IPS-18c (cell line): ENCODE data around the gene PKP4.

Source experiments
- H3K4me3 ChIP-seq: 2 replicates; pipeline ENCODE4 v1.7.0; 2013; ENCODE audit warnings: low read depth, mild to moderate bottlenecking, low read length, moderate library complexity; ENCODE audit not compliant: insufficient read depth
- H3K9me3 ChIP-seq: one replicate; pipeline ENCODE4 v1.6.1; 2013; ENCODE audit warnings: mild to moderate bottlenecking, low read length, moderate library complexity; ENCODE audit not compliant: control insufficient read depth, insufficient read depth

PKP4 gene

GRCh38 chr2:158668001-158668765 lies 211.4 kb downstream of the PKP4 start:
- no peak overlapping the region for H3K4me3 ChIP-seq

GRCh38 chr2:158670292-158670691 lies 213.5 kb downstream of the PKP4 start:
- no peak overlapping the region for H3K4me3 ChIP-seq

More at GRCh38 chr2:158668001-158668765, 211.4 kb downstream of the PKP4 start:
- no peaks in the 10 kb centered on the region for H3K9me3 ChIP-seq

GRCh38 chr2:158671360-158672245 lies 214.9 kb downstream of the PKP4 start:
- H3K4me3 ChIP-seq: no peak overlapping the region
- H3K9me3 ChIP-seq: no peaks in the 10 kb centered on the region

More at GRCh38 chr2:158670292-158670691, 213.5 kb downstream of the PKP4 start:
- no peaks in the 10 kb centered on the region for H3K9me3 ChIP-seq

- Histone ChIP-seq H3K9me3 (no peaks in the 10 kb centered on the region), H3K4me3 (no peak overlapping the region)
Measured at GRCh38 chr2:158676295-158676694, 219.5 kb downstream of the PKP4 start.

GRCh38 chr2:158676696-158677095 lies 219.9 kb downstream of the PKP4 start:
- Histone ChIP-seq H3K9me3 (no peaks in the 10 kb centered on the region), H3K4me3 (no peak overlapping the region)

- H3K4me3 ChIP-seq: no peak overlapping the region
Measured at GRCh38 chr2:158677542-158677941, 220.8 kb downstream of the PKP4 start.

GRCh38 chr2:158681816-158682215 lies 225.1 kb downstream of the PKP4 start:
- Histone ChIP-seq H3K4me3 (no peak overlapping the region), H3K9me3 (no peaks in the 10 kb centered on the region)

More at GRCh38 chr2:158677542-158677941, 220.8 kb downstream of the PKP4 start:
- H3K9me3 ChIP-seq: no peaks in the 10 kb centered on the region

- no peak overlapping the region for H3K4me3 ChIP-seq
- no peaks in the 10 kb centered on the region for H3K9me3 ChIP-seq
Measured at GRCh38 chr2:158685646-158686045, 228.9 kb downstream of the PKP4 start.

GRCh38 chr2:158686210-158686691 lies 229.5 kb downstream of the PKP4 start:
- Histone ChIP-seq H3K9me3 (no peaks in the 10 kb centered on the region), H3K4me3 (no peak overlapping the region)

GRCh38 chr2:158687315-158687714 lies 230.6 kb downstream of the PKP4 start:
- H3K9me3 ChIP-seq: no peaks in the 10 kb centered on the region
- H3K4me3 ChIP-seq: no peak overlapping the region

- Histone ChIP-seq H3K9me3 (no peaks in the 10 kb centered on the region), H3K4me3 (no peak overlapping the region)
Measured at GRCh38 chr2:158688721-158689120, 232.0 kb downstream of the PKP4 start.

- no peak overlapping the region for H3K4me3 ChIP-seq
- H3K9me3 ChIP-seq: no peaks in the 10 kb centered on the region
Measured at GRCh38 chr2:158689391-158689790, 232.6 kb downstream of the PKP4 start.

GRCh38 chr2:158690823-158691222 lies 234.1 kb downstream of the PKP4 start:
- no peak overlapping the region for H3K4me3 ChIP-seq
- no peaks in the 10 kb centered on the region for H3K9me3 ChIP-seq

- H3K9me3 ChIP-seq: no peaks in the 10 kb centered on the region
Measured at GRCh38 chr2:158691619-158692018, 234.9 kb downstream of the PKP4 start.

GRCh38 chr2:158692372-158693103 lies 235.8 kb downstream of the PKP4 start:
- no peak overlapping the region for H3K4me3 ChIP-seq
- H3K9me3 ChIP-seq: no peaks in the 10 kb centered on the region

More at GRCh38 chr2:158691619-158692018, 234.9 kb downstream of the PKP4 start:
- no peak overlapping the region for H3K4me3 ChIP-seq

- Histone ChIP-seq H3K9me3 (no peaks in the 10 kb centered on the region), H3K4me3 (no peak overlapping the region)
Measured at GRCh38 chr2:158693476-158693875, 236.7 kb downstream of the PKP4 start.

GRCh38 chr2:158695305-158695704 lies 238.6 kb downstream of the PKP4 start:
- no peak overlapping the region for H3K4me3 ChIP-seq
- no peaks in the 10 kb centered on the region for H3K9me3 ChIP-seq
